GM19455 (cell line): Measurements from ENCODE around the gene MAST2.
"Not testable (repeated sequence)": the region's sequence is repeated elsewhere in the genome, so short reads cannot be mapped to it uniquely, and the experiment has no call there.

Experiments used
- ATAC-seq: cut with Tn5 transposase; IDR thresholded peaks from one replicate; pipeline ENCODE4 v1.9.1; 2021; ENCODE audit not compliant: unreplicated experiment

Gene MAST2

DNA sequence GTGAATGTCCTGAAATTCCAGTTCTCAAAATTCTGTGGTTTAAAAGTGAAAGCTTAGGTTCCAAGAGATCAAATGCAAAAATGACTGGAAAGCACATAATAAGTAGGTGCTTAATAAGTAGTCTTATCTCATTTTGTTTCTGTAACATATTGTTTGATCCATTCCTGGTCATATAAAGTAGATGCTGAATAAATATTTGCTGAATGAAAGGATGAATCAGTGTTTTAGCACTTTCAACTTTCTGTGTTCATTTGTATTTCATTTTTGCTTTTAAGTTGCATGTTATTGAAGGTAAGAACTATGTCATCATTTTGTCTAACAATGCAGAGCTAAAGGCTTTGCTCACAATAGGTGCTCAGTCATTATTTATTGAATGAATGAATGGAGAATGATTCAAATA is 6.3 kb downstream of the MAST2 start:
- no peak for ATAC-seq

DNA sequence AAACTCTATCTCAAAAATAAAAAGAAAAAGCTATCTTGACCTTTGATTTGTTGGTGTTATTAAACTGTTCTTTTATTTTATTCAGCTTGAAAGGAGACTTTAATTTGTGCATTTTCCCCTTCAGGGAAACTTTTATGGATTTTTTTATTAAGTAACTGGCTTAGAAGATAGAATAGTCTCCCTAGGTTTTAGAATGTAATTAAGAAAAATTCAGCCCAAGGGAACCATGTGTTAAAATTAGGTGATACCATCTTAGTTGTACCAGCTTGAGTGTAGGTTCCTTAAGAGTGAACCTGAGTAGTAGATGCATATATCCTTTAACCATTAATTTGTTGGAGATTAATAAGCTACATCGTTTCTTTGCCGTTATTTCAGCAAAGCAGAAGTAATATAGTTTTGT is 11.4 kb downstream of the MAST2 start:
- no peak for ATAC-seq

DNA sequence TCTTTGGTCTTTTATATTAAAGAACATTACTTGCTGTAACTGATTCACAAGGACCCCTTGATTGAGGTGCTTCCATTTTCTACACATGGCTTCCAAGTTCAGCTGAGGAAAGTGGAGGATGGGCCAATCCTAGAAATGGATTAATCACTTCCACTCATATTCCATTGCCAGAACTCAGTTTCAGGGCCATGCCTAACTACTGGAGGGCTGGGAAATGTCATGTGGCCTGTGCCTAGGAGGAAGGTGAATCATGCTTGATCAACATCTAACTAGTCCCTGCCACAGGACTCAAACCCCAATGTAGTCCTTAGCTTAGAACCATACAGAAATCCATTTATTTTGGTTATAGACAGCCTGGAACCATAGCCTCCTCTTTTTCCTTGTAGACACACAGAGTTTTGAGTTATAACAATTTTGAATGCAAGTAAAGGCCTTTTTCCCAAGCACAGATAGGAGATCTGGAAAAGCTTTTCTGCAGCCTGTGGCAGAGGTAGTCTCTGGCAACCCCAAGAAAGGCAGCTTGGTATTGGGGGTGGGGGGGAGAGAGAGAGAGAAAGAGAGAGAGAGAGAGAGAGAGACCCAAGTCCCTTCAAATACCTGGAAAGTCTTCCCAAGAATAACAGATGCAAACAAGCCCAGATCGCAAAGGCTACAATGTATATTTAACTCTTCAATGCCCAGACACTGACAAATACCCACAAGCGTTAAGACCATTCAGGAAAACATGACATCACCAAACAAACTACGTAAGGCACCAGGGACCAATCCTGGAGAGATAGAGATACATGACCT is 12.5 kb downstream of the MAST2 start:
- no peak for ATAC-seq

DNA sequence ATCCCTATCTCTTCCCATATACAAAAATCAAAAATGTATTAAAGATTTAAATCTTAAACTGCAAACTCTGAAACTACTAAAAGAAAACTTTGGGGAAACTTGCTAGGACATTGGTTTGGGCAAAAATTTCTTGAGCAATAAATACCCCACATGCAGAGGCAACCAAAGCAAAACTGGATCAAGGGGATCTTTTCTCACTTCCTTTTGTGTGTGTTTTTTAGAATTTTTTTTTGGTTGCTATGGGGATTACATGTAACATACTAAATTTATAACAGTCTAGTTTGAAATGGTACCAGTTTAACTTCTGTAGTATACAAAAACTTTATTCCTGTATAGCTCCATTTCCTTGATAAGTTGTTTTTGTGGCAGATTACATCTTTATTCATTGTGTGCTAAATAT is 16.8 kb downstream of the MAST2 start:
- ATAC-seq, result no peak

DNA sequence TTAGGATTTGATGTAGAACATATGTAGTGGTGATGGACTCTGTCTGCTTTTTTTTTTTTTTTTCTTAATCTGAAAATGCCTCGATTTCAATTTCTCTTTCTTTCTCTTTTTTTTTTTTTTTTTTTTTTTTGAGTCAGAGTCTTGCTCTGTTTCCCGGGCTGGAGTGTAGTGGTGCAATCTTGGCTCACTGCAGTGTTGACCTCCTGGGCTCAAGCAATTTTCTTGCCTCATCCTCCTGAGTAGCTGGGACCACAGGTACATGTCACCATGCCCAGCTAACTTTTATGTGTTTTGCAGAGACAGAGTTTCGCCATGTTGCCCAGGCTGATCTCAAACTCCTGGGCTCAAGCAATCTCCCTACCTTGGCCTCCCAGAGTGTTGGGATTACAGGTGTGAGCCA is 17.4 kb downstream of the MAST2 start:
- ATAC-seq, result no peak

DNA sequence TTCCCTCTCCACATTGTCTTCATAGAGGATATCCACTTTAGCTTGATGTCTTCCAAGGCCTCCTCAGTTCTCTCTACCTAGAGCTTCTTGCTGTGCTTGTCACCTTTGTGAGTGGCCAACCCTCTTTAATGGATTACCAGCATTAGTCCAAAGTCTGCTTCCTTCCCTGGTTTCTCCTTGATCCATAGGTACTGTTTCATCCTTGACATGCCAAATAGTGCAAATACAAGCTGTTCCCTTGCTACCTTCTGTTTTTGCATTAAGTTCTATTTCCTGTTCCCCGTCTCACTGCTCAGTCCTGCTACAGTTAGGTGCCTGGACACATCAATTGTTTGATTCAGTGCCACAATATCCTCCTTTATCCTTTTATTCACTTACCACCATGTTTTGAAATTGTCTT is 19.2 kb downstream of the MAST2 start:
- ATAC-seq, result no peak

DNA sequence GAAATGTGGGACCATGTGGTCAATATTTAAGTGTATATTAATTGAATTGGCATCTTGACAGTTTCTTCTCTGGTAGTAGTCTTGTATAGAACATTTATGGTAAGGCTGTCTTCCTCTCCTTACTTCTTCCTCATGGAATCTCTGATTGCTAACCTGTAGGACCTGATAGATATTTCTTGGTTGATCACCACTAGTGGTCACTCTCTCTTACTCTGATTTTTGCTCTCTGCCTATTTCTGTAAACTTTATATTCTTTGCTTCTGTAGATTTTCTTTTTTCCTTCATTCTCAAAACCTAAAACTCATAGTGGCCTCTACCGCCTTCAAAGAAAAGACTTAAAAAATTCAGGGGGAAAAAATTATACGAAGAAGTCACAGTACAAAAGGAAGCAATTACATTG is 21.2 kb downstream of the MAST2 start:
- ATAC-seq, result no peak

DNA sequence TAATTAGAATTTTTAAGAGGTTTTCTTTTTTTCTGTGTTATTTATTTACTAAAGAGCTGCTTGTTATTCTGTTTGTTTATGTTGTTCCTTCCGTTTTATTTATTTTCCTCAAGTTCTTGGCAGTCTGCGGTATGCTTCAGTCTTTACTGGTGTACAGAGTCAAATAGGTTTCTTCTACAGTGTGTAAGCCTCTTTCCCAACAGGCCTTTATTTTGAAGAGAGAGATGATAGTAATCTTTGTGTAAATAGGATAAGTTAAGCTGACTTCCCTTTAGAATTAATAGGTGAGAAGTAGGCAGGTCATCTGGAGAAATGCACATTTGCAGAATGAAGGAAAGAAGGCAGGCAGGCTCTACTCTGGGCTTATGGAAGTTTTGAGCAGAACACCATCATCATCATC is 23.8 kb downstream of the MAST2 start:
- ATAC-seq, result no peak

DNA sequence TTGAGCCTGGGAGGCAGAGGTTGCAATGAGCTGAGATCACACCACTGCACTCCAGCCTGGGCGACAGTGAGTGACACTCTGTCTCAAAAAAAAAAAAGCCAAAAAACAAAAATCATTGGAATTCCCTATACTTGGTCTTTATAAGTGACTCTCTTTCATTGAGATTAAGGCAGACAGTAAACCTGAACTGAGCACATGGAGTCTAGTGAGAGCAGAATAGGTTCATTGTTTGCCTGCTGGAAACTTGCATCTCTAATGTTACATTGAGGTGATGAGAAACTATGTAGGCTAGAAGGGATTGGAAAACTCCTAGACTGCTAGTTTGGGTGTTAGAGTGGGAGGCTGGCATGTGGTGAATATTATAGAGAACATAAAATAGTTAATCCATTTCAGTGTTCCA is 25.4 kb downstream of the MAST2 start:
- no peak for ATAC-seq

DNA sequence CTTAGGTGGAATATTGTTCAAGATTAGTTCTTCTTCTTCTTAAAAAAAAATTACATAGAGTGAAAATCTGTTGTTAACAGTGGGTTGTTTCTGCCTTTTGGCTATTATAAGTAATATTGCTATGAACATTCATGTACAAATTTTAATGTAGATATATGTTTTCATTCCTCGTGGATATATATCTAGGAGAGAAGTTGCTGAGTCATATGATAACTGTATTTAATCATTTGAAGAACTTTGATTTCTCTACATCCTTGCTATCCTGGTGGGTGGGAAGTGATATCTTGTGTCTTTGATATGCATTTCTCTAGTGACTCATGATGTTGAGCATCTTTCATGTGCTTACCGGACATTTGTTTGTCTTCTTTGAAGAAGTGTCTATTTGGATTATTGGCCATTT is 29.9 kb downstream of the MAST2 start:
- ATAC-seq, result no peak

DNA sequence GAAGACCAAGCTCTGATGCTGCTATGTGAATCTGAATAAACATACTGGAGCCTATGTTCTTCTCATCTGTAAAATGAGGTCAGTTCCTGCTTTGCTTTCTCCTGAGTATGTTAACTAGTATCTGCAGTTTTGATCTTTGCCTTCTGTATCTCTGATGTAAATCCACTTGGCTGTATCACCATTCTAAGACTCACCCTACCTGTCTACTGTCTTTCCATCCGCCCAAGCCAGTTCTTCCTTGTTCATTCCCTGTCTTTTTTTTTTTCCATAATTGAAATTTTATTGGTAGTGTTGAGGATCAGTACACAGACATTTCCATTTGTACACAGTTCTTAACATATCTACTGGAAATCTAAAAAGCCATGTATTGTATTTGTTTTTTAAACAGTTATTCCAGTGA is 31.3 kb downstream of the MAST2 start:
- no peak for ATAC-seq

DNA sequence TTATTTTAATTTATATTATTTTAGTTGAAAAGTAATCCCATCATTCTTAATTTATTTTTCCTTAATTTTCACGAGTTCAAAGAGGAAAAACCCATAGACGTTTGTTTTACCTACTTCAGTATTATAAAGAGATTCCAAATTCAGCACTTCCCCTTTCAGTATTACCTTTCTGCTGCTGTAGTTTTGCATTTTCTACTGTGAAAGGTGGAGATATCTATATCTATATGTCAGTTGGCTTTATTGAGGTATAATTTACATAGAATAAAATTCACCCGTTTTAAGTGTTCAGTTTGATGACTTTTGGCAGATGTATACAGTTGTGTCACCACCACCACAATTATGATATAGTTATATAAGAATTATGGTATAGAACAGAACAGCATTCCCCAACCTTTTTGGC is 33.0 kb downstream of the MAST2 start:
- ATAC-seq, result no peak

DNA sequence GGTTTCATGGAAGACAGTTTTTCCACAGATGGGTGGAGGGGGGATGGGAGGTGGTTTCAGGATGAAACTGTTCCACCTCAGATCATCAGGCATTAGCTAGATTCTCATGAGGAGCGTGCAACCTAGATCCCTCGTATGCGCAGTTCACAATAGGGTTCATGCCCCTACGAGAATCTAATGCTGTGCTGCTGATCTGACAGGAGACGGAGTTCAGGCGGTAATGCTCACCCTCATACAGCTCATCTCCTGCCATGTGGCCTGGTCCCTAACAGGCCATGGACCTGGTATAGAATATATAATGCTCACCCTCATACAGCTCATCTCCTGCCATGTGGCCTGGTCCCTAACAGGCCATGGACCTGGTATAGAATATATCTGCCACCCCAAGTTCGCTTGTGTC is 33.4 kb downstream of the MAST2 start:
- ATAC-seq, result not testable (repeated sequence)

DNA sequence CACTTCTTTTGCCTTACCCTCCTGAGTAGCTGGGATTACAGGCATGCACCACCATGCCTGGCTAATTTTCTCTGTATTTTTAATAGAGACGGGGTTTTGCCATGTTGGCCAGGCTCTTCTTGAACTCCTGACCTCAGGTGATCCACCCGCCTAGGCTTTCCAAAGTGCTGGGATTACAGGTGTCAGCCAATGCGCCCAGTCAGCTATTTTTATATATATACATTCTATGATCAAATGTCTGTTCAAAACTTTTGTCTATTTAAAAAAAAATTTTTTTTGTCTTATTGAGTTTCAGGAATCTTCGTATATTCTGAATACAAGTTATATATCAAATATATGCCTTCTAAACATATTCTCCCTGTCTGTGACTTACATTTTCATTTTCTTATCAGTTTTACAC is 34.9 kb downstream of the MAST2 start:
- ATAC-seq, result not testable (repeated sequence)

DNA sequence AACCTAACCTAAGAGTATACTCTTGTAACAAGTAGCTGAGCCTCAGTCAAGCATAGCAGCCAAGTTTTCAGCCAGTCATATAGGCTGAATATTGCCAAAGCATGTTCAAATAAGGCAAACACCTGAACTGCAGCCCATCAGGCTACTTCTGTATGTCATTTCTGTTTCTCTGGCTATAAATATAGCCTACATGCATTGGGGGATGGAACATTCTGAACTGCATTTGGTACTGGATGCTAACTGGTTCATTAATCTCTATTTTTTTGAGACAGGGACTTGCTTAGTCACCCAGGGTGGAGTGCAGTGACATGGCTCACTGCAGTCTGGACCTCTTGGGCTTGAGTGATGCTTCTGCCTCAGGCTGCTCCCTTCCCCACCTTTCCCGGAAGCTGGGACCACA is 37.3 kb downstream of the MAST2 start:
- ATAC-seq, result peak; percentile 58

DNA sequence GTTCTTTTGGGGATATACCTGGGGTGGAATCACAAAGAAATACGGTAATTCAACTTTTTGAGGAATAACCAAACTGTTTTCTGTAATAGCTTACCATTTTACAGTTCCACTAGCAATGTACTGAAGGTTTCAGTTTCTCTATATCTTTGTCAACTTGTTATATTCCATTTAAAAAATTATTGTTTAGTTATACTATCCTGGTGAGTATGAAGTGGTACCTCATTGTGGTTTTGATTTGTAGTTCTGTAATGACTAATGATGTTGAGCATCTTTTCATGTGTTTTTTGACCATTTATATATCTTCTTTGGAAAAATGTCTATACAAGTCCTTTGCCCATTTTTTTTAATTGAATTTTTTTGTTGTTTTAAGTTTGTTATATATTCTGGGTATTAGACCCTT is 39.4 kb downstream of the MAST2 start:
- ATAC-seq, result no peak

DNA sequence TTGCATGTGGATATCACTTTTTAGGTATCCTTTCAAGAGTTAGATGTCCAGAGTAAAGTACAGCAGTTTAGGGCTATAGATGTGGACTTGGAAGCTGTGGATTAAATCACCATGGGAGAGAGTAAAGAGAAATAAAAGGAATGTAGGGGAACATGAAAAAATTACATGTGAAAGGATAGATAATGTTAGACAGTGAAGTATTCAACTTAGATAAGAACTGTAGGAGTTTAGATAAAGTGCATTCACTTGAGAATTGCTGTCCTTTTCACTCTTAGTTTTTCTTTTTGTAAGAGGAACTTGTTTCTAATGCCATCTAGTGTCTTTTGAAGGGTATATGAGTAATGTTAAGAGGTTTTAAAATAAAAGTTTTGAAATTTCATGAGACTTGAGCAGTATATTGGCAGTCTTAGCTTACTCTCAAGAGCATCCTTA is 40.1 kb downstream of the MAST2 start:
- ATAC-seq, result no peak

DNA sequence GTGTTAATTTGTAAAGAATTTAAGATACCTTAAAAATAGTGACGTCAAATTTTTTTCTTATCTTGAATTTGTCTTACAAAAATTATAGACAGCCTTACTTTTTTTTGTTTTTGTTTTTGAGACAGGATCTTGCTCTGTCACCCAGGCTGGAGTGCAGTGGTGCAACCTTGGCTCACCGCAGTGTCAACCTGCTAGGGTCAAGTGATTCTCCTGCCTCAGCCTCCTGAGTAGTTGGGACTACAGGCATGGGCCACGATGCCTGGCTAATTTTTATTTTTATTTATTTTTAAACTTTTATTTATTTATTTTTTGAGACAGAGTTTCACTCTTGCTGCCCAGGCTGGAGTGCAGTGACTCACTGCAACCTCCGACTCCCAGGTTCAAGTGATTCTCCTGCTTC is 40.6 kb downstream of the MAST2 start:
- not testable (repeated sequence) for ATAC-seq

DNA sequence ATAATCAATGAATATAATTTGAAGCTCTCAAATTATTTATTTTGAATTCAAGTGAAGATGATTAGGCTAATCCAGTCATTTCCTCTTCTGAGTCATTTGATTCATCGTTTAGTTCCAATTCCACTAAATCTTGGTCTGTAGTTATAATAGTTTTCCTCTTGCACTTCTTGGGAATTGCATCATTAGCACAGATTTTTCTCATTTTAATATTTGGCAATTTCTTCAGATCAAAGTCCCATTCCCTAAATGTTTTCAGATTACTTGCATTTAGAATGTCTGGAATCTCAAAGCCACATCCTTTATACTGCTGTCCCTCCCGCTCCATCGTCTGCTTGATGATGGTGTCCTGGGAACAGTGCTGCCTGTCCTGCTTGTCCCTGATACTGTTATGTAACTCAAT is 43.5 kb downstream of the MAST2 start:
- ATAC-seq, result no peak

DNA sequence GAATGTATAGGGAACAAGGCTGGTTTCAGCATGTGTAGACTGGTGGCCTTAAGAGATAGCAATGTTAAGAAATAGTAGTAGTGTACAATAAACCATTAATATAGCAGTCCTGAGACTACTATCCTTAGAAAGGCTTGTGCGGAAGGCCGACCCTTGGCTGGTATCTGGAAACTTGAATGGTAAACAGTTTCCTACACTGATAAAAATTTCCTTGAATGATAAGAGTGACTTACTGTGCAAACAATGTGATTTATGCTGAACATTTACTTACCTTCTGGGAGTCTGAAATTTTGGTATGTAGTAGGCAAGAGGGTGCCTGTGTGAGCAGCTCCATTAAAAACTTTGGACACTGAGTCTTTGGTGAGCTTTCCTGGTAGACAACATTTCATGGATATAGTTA is 44.7 kb downstream of the MAST2 start:
- no peak for ATAC-seq

DNA sequence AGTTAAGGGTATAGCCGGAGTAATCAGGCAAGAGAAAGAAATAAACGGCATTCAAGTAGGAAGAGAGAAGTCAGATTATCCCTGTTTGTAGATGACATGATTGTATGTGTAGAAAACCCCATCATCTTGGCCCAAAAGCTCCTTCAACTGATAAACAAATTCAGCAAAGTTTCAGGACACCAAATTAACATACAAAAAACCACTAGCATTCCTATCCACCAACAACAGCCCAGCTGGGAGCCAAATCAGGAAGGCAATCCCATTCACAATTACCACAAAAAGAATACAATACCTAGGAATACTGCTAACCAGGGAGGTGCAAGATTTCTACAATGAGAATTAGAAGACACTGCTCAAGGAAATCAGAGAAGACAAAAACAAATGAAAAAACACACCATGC is 45.3 kb downstream of the MAST2 start:
- no peak for ATAC-seq

DNA sequence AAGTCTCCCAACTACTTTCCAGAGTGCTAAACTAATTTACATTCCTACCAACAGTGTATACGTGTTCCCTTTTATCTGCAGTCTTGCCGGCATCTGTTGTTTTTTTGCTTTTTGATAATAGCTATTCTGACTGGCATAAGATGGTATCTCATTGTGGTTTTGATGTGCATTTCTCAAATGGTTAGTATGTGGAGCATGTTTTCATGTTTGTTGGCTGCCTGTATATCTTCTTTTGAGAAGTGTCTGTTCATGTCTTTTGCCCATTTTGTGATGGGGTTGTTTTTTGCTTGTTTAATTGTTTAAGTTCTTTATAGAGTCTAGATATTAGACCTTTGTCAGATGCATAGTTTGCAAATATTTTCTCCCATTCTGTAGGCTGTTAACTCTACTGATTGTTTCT is 46.6 kb downstream of the MAST2 start:
- no peak for ATAC-seq

DNA sequence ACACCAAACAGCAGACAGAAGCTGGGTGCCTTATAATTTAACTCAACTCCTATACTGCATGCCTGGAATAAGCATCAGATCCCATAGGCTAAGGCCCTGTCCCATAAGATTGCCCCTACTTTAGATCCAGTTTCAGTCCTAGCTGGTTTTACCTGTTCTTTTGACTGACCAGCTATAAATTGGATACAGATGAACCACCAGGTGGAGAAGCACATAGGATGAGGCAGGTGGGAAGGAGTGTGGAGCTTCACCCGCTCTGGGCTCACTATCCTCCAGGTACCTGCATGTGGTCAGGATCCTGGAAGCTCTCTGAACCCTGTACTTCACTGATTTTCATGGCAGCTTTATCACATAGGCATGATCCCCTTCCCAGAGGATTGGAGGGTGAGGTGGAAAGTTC is 51.3 kb downstream of the MAST2 start:
- ATAC-seq, result no peak
